Smooth muscle cell (in vitro differentiated cells): ENCODE measurements around the gene SLC25A29. TPM values are rescaled to one million over a fixed set of nuclear protein-coding genes. Genes with fewer than 3 reads are reported as not detected.
"Not testable (repeated sequence)": the region's sequence is repeated elsewhere in the genome, so short reads cannot be mapped to it uniquely, and the experiment has no call there.

Experiments used
- DNase-seq: peaks from one replicate; lab custom pipeline; 2025; ENCODE audit not compliant: unreplicated experiment; lab: John Stamatoyannopoulos, UW
- H2AFZ ChIP-seq: fragments of 200-600 bp; sonication (generic); 2 replicates; pipeline ENCODE4 v1.6.0; 2016; ENCODE audit warnings: antibody characterized with exemption, low read depth, mild to moderate bottlenecking
- H3F3A ChIP-seq: fragments of 200-600 bp; sonication (generic); 2 replicates; pipeline ENCODE4 v1.6.0; 2017; ENCODE audit warnings: antibody characterized with exemption, low read depth
- H3K27ac ChIP-seq: fragments of 200-600 bp; sonication (generic); 2 replicates; pipeline ENCODE4 v1.5.1; 2016; ENCODE audit warnings: low read depth, mild to moderate bottlenecking
- H3K27me3 ChIP-seq: fragments of 200-600 bp; sonication (generic); 2 replicates; pipeline ENCODE4 v1.6.1; 2016; ENCODE audit warnings: low read depth, mild to moderate bottlenecking
- H3K36me3 ChIP-seq: fragments of 200-600 bp; sonication (generic); 2 replicates; pipeline ENCODE4 v1.5.1; 2016; ENCODE audit warnings: low read depth
- H3K4me1 ChIP-seq: fragments of 200-600 bp; sonication (generic); 2 replicates; pipeline ENCODE4 v1.5.1; 2016; ENCODE audit warnings: low read depth
- H3K4me2 ChIP-seq: fragments of 200-600 bp; sonication (generic); 2 replicates; pipeline ENCODE4 v1.6.0; 2016; ENCODE audit warnings: mild to moderate bottlenecking
- H3K4me3 ChIP-seq: fragments of 200-600 bp; sonication (generic); 2 replicates; pipeline ENCODE4 v1.5.1; 2016; ENCODE audit warnings: mild to moderate bottlenecking
- H3K79me2 ChIP-seq: fragments of 200-600 bp; sonication (generic); 2 replicates; pipeline ENCODE4 v1.6.0; 2016; ENCODE audit warnings: low read depth, mild to moderate bottlenecking
- H3K9ac ChIP-seq: fragments of 200-600 bp; sonication (generic); 2 replicates; pipeline ENCODE4 v1.6.0; 2016; ENCODE audit warnings: low read depth
- H3K9me3 ChIP-seq: fragments of 200-600 bp; sonication (generic); replicated peaks from 2 replicates; pipeline ENCODE4 v1.5.1; 2016; ENCODE audit warnings: low read depth
- H4K20me1 ChIP-seq: fragments of 200-600 bp; sonication (generic); 2 replicates; pipeline ENCODE4 v1.6.0; 2016; ENCODE audit warnings: low read depth
- CTCF ChIP-seq: fragments of 200-600 bp; sonication (generic); IDR thresholded peaks from 2 replicates; pipeline ENCODE4 v1.5.1; 2017; ENCODE audit warnings: borderline replicate concordance, mild to moderate bottlenecking, antibody characterized with exemption; ENCODE audit not compliant: insufficient read depth, poor library complexity, severe bottlenecking
- WGBS: methylation state at CpG from one replicate; pipeline ENCODE4 v1.1.7; 2016; ENCODE audit warnings: low lambda C conversion rate; 5-methylcytosine and 5-hydroxymethylcytosine counted together
- polyA plus RNA-seq: library from polyadenylated mRNA; unstranded; fragments of >200 nt; fragmentation: Nextera tagmentation; extraction: Ambion mirVana; gene quantifications from 2 replicates; pipeline ENCODE4 v1.2.1, GENCODE V29; 2016
- total RNA-seq: library from RNA; depleted of rRNA; stranded (reverse); fragments of >200 nt; gene quantifications from 2 replicates; pipeline ENCODE4 v1.2.3, GENCODE V29; 2014

SLC25A29 gene
- total and polyA plus RNA-seq, 2 experiments from 2014 or later: 27.5 to 31.8 TPM

- Histone ChIP-seq H3K9me3 (no peaks in the 10 kb centered on the region), H4K20me1 (peaks cover 10% of the 10 kb centered on the region), H3K4me2 (peak overlapping the region; percentile 40), H3F3A (no peaks in the 10 kb centered on the region), H3K36me3 (no peaks in the 10 kb centered on the region), H3K9ac (peak overlapping the region; percentile 19), H3K4me1 (no peaks in the 10 kb centered on the region), H3K27me3 (no peaks in the 10 kb centered on the region), H3K79me2 (no peaks in the 10 kb centered on the region), H3K4me3 (no peak overlapping the region), H3K27ac (peak overlapping the region; percentile 48), H2AFZ (no peak overlapping the region)
- 59% methylated on average over 30 of the region's 30 CpGs for whole genome bisulfite sequencing
- TF ChIP-seq CTCF: no peak
- no peak for DNase-seq
These were observed 8.6 kb downstream of the SLC25A29 start for GRCh38 chr14:100297320-100298300.

GRCh38 chr14:100296729-100297128 is 9.5 kb downstream of the SLC25A29 start:
- not testable (repeated sequence) for H3K4me1 ChIP-seq, H4K20me1 ChIP-seq, H3K9me3 ChIP-seq, DNase-seq, H3K4me3 ChIP-seq, H3F3A ChIP-seq, H3K9ac ChIP-seq, H3K36me3 ChIP-seq, H3K27me3 ChIP-seq, H2AFZ ChIP-seq, H3K79me2 ChIP-seq
- 97% methylated on average over 11 of the region's 11 CpGs for WGBS
- Histone ChIP-seq H3K27ac (peak overlapping the region; percentile 48), H3K4me2 (peak overlapping the region; percentile 40)

GRCh38 chr14:100296106-100296651 is 10.1 kb downstream of the SLC25A29 start:
- Histone ChIP-seq H3K4me3 (no peak overlapping the region), H3K79me2 (no peaks in the 10 kb centered on the region), H3K27me3 (no peaks in the 10 kb centered on the region), H2AFZ (no peak overlapping the region), H3K27ac (no peak overlapping the region), H3K9me3 (no peaks in the 10 kb centered on the region), H4K20me1 (peaks cover 10% of the 10 kb centered on the region), H3K9ac (no peak overlapping the region), H3K4me1 (no peaks in the 10 kb centered on the region), H3F3A (no peaks in the 10 kb centered on the region), H3K4me2 (no peak overlapping the region), H3K36me3 (no peaks in the 10 kb centered on the region)
- no peak for TF ChIP-seq CTCF
- WGBS: 98% methylated on average over 9 of the region's 9 CpGs
- no peak for DNase-seq

- Histone ChIP-seq H2AFZ (no peak overlapping the region), H3K9me3 (no peaks in the 10 kb centered on the region), H3K4me3 (no peak overlapping the region), H3F3A (no peaks in the 10 kb centered on the region), H3K4me2 (no peak overlapping the region), H3K27me3 (no peaks in the 10 kb centered on the region), H3K36me3 (no peaks in the 10 kb centered on the region), H3K27ac (no peak overlapping the region), H3K9ac (no peak overlapping the region), H3K79me2 (no peaks in the 10 kb centered on the region), H3K4me1 (no peaks in the 10 kb centered on the region), H4K20me1 (peaks cover 10% of the 10 kb centered on the region)
- no peak for TF ChIP-seq CTCF
- WGBS: 96% methylated on average over 15 of the region's 16 CpGs
- no peak for DNase-seq
These were observed 10.7 kb downstream of the SLC25A29 start for GRCh38 chr14:100295376-100296105.
